ENCODE results near the gene HAPLN1. TPM values are rescaled to one million over a fixed set of nuclear protein-coding genes. Genes with fewer than 3 reads are reported as not detected.

HAPLN1 gene
- total and polyA plus RNA-seq, 2 experiments from 2014 or later, result 1.5 to 4.0 TPM

DNA sequence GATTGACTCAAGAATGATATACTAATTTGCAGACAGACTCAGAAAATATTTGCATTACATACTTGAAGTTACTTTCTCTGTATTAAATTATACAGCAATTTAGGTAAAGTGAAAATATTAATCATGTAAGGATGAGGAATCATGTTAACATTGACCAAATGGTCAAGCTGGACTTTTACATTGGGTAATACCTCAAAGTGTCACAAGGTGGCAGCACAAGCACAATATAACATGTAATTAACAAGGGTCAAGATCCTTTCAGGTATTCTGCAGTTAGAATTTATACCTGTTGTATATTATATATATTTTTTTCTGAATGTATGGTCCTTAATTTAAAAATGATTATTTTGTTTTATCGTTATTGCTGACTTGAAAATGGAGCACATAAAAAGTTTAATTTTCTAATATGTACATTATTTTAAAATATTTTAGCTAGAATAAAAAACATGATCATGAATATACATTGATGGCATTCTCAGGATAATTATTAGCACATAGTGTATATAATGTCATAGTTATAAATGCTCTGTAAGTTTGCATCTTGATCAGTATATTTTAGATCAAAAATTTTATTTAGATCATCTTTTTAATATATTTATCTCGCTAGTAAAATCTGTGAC, 8.6 kb downstream of the HAPLN1 start (continued):
- TF ChIP-seq, protein P1, sequence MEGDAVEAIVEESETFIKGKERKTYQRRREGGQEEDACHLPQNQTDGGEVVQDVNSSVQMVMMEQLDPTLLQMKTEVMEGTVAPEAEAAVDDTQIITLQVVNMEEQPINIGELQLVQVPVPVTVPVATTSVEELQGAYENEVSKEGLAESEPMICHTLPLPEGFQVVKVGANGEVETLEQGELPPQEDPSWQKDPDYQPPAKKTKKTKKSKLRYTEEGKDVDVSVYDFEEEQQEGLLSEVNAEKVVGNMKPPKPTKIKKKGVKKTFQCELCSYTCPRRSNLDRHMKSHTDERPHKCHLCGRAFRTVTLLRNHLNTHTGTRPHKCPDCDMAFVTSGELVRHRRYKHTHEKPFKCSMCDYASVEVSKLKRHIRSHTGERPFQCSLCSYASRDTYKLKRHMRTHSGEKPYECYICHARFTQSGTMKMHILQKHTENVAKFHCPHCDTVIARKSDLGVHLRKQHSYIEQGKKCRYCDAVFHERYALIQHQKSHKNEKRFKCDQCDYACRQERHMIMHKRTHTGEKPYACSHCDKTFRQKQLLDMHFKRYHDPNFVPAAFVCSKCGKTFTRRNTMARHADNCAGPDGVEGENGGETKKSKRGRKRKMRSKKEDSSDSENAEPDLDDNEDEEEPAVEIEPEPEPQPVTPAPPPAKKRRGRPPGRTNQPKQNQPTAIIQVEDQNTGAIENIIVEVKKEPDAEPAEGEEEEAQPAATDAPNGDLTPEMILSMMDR (conservative IDR thresholded peaks at IDR 0.05; ENCODE audit: low read depth in 2 of 2), result peak; percentile 85 to 87
- TF ChIP-seq, protein P2, sequence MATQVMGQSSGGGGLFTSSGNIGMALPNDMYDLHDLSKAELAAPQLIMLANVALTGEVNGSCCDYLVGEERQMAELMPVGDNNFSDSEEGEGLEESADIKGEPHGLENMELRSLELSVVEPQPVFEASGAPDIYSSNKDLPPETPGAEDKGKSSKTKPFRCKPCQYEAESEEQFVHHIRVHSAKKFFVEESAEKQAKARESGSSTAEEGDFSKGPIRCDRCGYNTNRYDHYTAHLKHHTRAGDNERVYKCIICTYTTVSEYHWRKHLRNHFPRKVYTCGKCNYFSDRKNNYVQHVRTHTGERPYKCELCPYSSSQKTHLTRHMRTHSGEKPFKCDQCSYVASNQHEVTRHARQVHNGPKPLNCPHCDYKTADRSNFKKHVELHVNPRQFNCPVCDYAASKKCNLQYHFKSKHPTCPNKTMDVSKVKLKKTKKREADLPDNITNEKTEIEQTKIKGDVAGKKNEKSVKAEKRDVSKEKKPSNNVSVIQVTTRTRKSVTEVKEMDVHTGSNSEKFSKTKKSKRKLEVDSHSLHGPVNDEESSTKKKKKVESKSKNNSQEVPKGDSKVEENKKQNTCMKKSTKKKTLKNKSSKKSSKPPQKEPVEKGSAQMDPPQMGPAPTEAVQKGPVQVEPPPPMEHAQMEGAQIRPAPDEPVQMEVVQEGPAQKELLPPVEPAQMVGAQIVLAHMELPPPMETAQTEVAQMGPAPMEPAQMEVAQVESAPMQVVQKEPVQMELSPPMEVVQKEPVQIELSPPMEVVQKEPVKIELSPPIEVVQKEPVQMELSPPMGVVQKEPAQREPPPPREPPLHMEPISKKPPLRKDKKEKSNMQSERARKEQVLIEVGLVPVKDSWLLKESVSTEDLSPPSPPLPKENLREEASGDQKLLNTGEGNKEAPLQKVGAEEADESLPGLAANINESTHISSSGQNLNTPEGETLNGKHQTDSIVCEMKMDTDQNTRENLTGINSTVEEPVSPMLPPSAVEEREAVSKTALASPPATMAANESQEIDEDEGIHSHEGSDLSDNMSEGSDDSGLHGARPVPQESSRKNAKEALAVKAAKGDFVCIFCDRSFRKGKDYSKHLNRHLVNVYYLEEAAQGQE (IDR thresholded peaks at IDR 0.05; ENCODE audit: unreplicated experiment), result no peak

DNA sequence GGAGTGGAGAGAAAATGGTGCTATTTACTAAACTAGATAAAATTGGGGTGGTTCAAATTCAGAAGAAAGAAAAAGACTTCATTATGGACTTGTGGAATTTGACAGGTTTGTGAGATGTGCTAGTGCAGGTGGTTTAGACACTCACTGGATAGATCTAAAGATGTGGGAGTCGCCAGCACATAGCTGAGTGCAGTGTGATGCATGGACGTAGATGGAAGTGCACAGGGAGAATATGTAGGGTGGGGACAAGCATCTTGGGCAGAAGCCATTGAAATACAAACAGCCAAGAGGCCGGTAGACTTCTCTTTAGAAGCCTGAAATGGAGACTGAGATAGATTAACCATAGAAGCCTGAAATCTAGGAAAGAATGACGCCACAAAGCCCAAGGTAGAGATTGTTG, 10.7 kb downstream of the HAPLN1 start:
- Mint-ChIP-seq H3K4me3 (no peak overlapping the region), H3K4me1 (peaks cover 5% of the 10 kb centered on the region), H3K27me3 (ENCODE audit: insufficient read depth, low read depth, poor library complexity) (no peaks in the 10 kb centered on the region), H3K27ac (no peak overlapping the region), H3K36me3 (ENCODE audit: low read depth) (peaks cover 14% of the 10 kb centered on the region; the same call in 2 of the 3 replicates), H3K9me3 (peaks cover 10% of the 10 kb centered on the region)
- H3K79me2 ChIP-seq (replicated peaks; ENCODE audit: insufficient read depth), result no peaks in the 10 kb centered on the region
- H3F3A ChIP-seq (replicated peaks; ENCODE audit: low read depth), result no peaks in the 10 kb centered on the region
- peaks cover 6% of the 10 kb centered on the region; the same call in 1 of the 2 replicates for H3K4me1 ChIP-seq (ENCODE audit: insufficient read depth)
- no peak overlapping the region for H3K4me3 ChIP-seq
- H3K36me3 ChIP-seq (ENCODE audit: insufficient read depth), result no peaks in the 10 kb centered on the region
- no peaks in the 10 kb centered on the region for H3K9me2 ChIP-seq (ENCODE audit: insufficient read depth)
- no peak overlapping the region for H2AFZ ChIP-seq
- DNase-seq (ENCODE audit: low spot score), result no peak
- H3K27me3 ChIP-seq (ENCODE audit: insufficient read depth), result no peaks in the 10 kb centered on the region
- no peak overlapping the region for H3K4me2 ChIP-seq
- no peak overlapping the region for H3K27ac ChIP-seq (ENCODE audit: low read depth)
- ATAC-seq, result no peak
- no peaks in the 10 kb centered on the region for H4K20me1 ChIP-seq (replicated peaks; ENCODE audit: insufficient read depth)
- TF ChIP-seq, protein P2 (IDR thresholded peaks at IDR 0.05; ENCODE audit: unreplicated experiment), result no peak
- TF ChIP-seq, protein P3, sequence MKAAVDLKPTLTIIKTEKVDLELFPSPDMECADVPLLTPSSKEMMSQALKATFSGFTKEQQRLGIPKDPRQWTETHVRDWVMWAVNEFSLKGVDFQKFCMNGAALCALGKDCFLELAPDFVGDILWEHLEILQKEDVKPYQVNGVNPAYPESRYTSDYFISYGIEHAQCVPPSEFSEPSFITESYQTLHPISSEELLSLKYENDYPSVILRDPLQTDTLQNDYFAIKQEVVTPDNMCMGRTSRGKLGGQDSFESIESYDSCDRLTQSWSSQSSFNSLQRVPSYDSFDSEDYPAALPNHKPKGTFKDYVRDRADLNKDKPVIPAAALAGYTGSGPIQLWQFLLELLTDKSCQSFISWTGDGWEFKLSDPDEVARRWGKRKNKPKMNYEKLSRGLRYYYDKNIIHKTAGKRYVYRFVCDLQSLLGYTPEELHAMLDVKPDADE (IDR thresholded peaks at IDR 0.05), result no peak
- TF ChIP-seq EZH2 (IDR thresholded peaks at IDR 0.05; ENCODE audit: low read depth, unreplicated experiment), result no peak
- TF ChIP-seq EZH2phosphoT487 (IDR thresholded peaks at IDR 0.05; ENCODE audit: unreplicated experiment), result no peak
- TF ChIP-seq, protein P1 (conservative IDR thresholded peaks at IDR 0.05; ENCODE audit: low read depth in 2 of 2), result no peak
- TF ChIP-seq POLR2AphosphoS5 (IDR thresholded peaks at IDR 0.05; ENCODE audit: low read depth), result no peak
- no peak for TF ChIP-seq CREB1 (CRISPR knock-in tag; IDR thresholded peaks at IDR 0.05; ENCODE audit: low read depth)
- TF ChIP-seq JUNB (IDR thresholded peaks at IDR 0.05; ENCODE audit: unreplicated experiment), result no peak
- no peak for TF ChIP-seq ZNF331 (CRISPR knock-in tag; IDR thresholded peaks at IDR 0.05; ENCODE audit: low read depth)
- no peak for TF ChIP-seq STAT1 (IDR thresholded peaks at IDR 0.05; ENCODE audit: unreplicated experiment)
